ENCODE measurements around the gene RNPS1.

RNPS1 gene

GRCh38 chr16:2226918-2227317 is 41.0 kb downstream of the RNPS1 start:
- Histone ChIP-seq H3K4me3 (ENCODE audit: low read length) (no peak overlapping the region), H3F3A (ENCODE audit: insufficient read depth, low read length) (0 out of 2 replicates have a peak, but pooled peaks cover 3% of the 10 kb centered on the region), H3K9me2 (replicated peaks; ENCODE audit: insufficient read depth, low read length) (no peaks in the 10 kb centered on the region), H3K4me2 (ENCODE audit: low read depth, low read length) (no peak overlapping the region), H3K36me3 (replicated peaks; ENCODE audit: insufficient read depth, low read length) (no peaks in the 10 kb centered on the region), H3K4me1 (ENCODE audit: low read length) (no peaks in the 10 kb centered on the region), H3K79me2 (ENCODE audit: low read length) (peaks cover 53% of the 10 kb centered on the region), H3K27ac (ENCODE audit: low read length) (no peak overlapping the region), H3K9me3 (replicated peaks; ENCODE audit: insufficient read depth, low read length) (no peaks in the 10 kb centered on the region), H3K27me3 (replicated peaks; ENCODE audit: insufficient read depth, low read length) (no peaks in the 10 kb centered on the region), H3K9ac (ENCODE audit: low read length) (no peak overlapping the region), H4K20me1 (ENCODE audit: insufficient read depth, low read length) (no peaks in the 10 kb centered on the region), H2AFZ (ENCODE audit: low read length) (no peak overlapping the region)
- no peak for TF ChIP-seq EZH2phosphoT487 (IDR thresholded peaks at IDR 0.05; ENCODE audit: low read length)
- no peak for TF ChIP-seq CTCF (IDR thresholded peaks at IDR 0.05; ENCODE audit: low read length)
- no peak for TF ChIP-seq EZH2 (optimal IDR thresholded peaks at IDR 0.05; ENCODE audit: low read depth, low read length)
- no peak for DNase-seq

DNA sequence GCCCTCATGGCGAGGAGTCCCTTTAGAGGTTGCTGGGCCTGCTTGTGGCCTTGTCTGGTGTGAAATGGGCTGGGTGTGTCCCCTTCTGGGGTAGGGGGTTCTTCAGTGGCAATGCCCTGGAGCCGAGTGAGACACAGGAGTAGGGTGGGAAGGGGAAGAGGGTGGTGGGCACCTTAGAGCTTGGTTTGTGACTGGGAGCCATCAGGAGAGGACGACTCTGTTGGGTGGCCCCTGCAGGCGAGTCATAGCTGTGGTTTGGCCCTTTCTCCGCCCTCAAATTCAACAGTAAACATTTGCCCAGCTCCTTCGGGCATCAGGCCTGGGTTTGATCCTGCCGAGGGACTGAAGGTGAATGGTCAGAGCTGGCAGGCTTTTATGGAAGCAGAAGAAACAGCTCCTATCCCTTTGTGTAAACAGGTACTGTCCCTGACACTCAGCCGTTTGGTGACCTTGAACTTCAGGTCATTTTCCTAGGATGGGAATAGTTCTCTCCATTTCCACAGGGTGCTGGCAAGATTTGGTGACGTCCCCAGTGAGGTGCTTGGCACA is 41.6 kb downstream of the RNPS1 start:
- Histone ChIP-seq H3K36me3 (replicated peaks; ENCODE audit: insufficient read depth, low read length) (no peaks in the 10 kb centered on the region), H3K79me2 (ENCODE audit: low read length) (peaks cover 53% of the 10 kb centered on the region), H3K9ac (ENCODE audit: low read length) (no peak overlapping the region), H3F3A (ENCODE audit: insufficient read depth, low read length) (0 out of 2 replicates have a peak, but pooled peaks cover 3% of the 10 kb centered on the region), H3K4me3 (ENCODE audit: low read length) (no peak overlapping the region), H3K27ac (ENCODE audit: low read length) (no peak overlapping the region), H3K27me3 (replicated peaks; ENCODE audit: insufficient read depth, low read length) (no peaks in the 10 kb centered on the region), H3K4me1 (ENCODE audit: low read length) (no peaks in the 10 kb centered on the region), H3K9me3 (replicated peaks; ENCODE audit: insufficient read depth, low read length) (no peaks in the 10 kb centered on the region), H3K4me2 (ENCODE audit: low read depth, low read length) (no peak overlapping the region), H4K20me1 (ENCODE audit: insufficient read depth, low read length) (no peaks in the 10 kb centered on the region), H2AFZ (ENCODE audit: low read length) (no peak overlapping the region), H3K9me2 (replicated peaks; ENCODE audit: insufficient read depth, low read length) (no peaks in the 10 kb centered on the region)
- TF ChIP-seq CTCF (IDR thresholded peaks at IDR 0.05; ENCODE audit: low read length) (no peak), EZH2phosphoT487 (IDR thresholded peaks at IDR 0.05; ENCODE audit: low read length) (no peak), EZH2 (optimal IDR thresholded peaks at IDR 0.05; ENCODE audit: low read depth, low read length) (no peak)
- DNase-seq = no peak

DNA sequence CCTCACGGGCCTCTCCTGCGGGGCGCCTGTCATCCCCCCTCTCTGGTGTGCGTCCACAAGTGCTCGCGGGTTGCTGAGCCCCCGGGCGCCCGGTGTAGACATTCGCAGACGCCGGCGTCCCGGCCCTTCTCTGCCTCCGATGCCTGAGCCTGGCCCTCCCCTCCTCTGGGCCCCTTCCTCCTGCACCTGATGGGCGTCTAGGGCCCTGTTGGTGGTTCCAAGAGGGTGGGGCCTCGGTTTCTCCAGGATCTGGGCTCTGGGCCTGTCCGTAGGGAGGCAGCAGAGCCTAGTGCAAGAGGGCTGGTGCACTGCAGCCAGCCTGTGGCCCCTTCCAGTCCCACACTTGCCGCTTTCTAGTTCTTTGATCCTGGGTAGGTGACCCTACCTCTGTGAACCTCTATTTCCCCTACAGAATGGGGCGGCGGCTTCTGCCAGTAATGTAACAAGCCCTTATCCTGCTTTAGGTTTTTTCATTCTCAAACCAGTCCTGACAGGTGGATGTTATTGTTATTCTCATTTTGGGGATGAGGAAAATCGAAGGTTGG is 43.9 kb downstream of the RNPS1 start:
- Histone ChIP-seq H3K4me3 (ENCODE audit: low read length) (peak overlapping the region; percentile 98), H2AFZ (ENCODE audit: low read length) (peak overlapping the region; percentile 92), H3K79me2 (ENCODE audit: low read length) (peaks cover 49% of the 10 kb centered on the region), H3K9me3 (replicated peaks; ENCODE audit: insufficient read depth, low read length) (no peaks in the 10 kb centered on the region), H3K9ac (ENCODE audit: low read length) (peak overlapping the region; percentile 95), H3K9me2 (replicated peaks; ENCODE audit: insufficient read depth, low read length) (no peaks in the 10 kb centered on the region), H4K20me1 (ENCODE audit: insufficient read depth, low read length) (no peaks in the 10 kb centered on the region), H3K27ac (ENCODE audit: low read length) (peak overlapping the region; percentile 43; the same call in 1 of the 2 replicates), H3K4me1 (ENCODE audit: low read length) (no peaks in the 10 kb centered on the region), H3F3A (ENCODE audit: insufficient read depth, low read length) (0 out of 2 replicates have a peak, but pooled peaks cover 3% of the 10 kb centered on the region), H3K36me3 (replicated peaks; ENCODE audit: insufficient read depth, low read length) (no peaks in the 10 kb centered on the region), H3K27me3 (replicated peaks; ENCODE audit: insufficient read depth, low read length) (no peaks in the 10 kb centered on the region), H3K4me2 (ENCODE audit: low read depth, low read length) (peak overlapping the region; percentile 57)
- TF ChIP-seq CTCF (IDR thresholded peaks at IDR 0.05; ENCODE audit: low read length) = peak; percentile 26; the same call in 1 of the 2 replicates
- no peak for TF ChIP-seq EZH2 (optimal IDR thresholded peaks at IDR 0.05; ENCODE audit: low read depth, low read length)
- no peak for TF ChIP-seq EZH2phosphoT487 (IDR thresholded peaks at IDR 0.05; ENCODE audit: low read length)
- peak; percentile 49 for DNase-seq

All from MM.1S (cell line).